Activated CD4-positive, alpha-beta T cell treated with anti-CD3 and anti-CD28 coated beads for 36 hours (primary cell): ENCODE data around the gene SEMA4C. TPM values are rescaled to one million over a fixed set of nuclear protein-coding genes. Genes with fewer than 3 reads are reported as not detected.

ENCODE experiments used
- ATAC-seq: fragments of 200-7000 bp; cut with Tn5 transposase; one replicate; pipeline ENCODE4 v1.10.0; 2021; ENCODE audit warnings: mild to moderate bottlenecking, moderate library complexity
- CTCF ChIA-PET: fragments of 350-600 bp; sonication (Branson Sonifier 250); formaldehyde crosslinking; loops from one replicate; lab custom pipeline; 2021; ENCODE audit warnings: antibody characterized with exemption; lab: Charles Lee
- POLR2A ChIA-PET: fragments of 350-600 bp; sonication (Branson Sonifier 250); formaldehyde crosslinking; loops from one replicate; lab custom pipeline; 2021; ENCODE audit warnings: antibody characterized with exemption, inconsistent platforms; lab: Charles Lee
- DNase-seq: peaks from one replicate; pipeline ENCODE4 v3.0.0-alpha.2; 2020
- H3K27ac Mint-ChIP-seq: one replicate; pipeline ENCODE4 v1.8.0; 2021; ENCODE audit warnings: mixed read lengths
- H3K27me3 Mint-ChIP-seq: one replicate; pipeline ENCODE4 v1.8.0; 2021; ENCODE audit warnings: mixed read lengths
- H3K36me3 Mint-ChIP-seq: one replicate; pipeline ENCODE4 v1.8.0; 2021; ENCODE audit warnings: low read depth, mixed read lengths
- H3K4me1 Mint-ChIP-seq: one replicate; pipeline ENCODE4 v1.8.0; 2021; ENCODE audit warnings: mixed read lengths
- H3K4me3 Mint-ChIP-seq: one replicate; pipeline ENCODE4 v1.8.0; 2021; ENCODE audit warnings: mild to moderate bottlenecking, moderate library complexity, mixed read lengths
- H3K9me3 Mint-ChIP-seq: one replicate; pipeline ENCODE4 v1.8.0; 2021; ENCODE audit warnings: low read depth, mixed read lengths
- intact Hi-C, 2 experiments: fragments of 100-400 bp; cut with DNase I in 1 of 2; cut with micrococcal nuclease in 1 of 2; formaldehyde crosslinking; loops; one replicate each; pipeline versions ENCODE4 v1.14.2 to v1.15.1; 2022 to 2024; cut with DNase I, micrococcal nuclease
- total RNA-seq, 2 experiments: library from RNA; stranded (reverse); gene quantifications; one replicate each; pipeline ENCODE4 v1.2.3, GENCODE V29; 2021

The SEMA4C gene
- total RNA-seq, 2 experiments from 2014 or later = 7.5 to 9.6 TPM

GRCh38 chr2:96825057-96825456 lies 44.8 kb downstream of the SEMA4C start:
- ATAC-seq (no peak), DNase-seq (no peak)
- Mint-ChIP-seq H3K4me1 (peaks cover 17% of the 10 kb centered on the region), H3K36me3 (peaks cover 22% of the 10 kb centered on the region), H3K4me3 (no peak overlapping the region), H3K9me3 (no peaks in the 10 kb centered on the region), H3K27me3 (no peaks in the 10 kb centered on the region), H3K27ac (no peak overlapping the region)
- intact Hi-C loops = no loop called here
- ChIA-PET CTCF (interaction anchor here (0.6 kb wide), 1 partner anchor 148 kb away, joined by 3 read pairs; no protein-coding TSS in a partner anchor), POLR2A (no interaction called here)

DNA sequence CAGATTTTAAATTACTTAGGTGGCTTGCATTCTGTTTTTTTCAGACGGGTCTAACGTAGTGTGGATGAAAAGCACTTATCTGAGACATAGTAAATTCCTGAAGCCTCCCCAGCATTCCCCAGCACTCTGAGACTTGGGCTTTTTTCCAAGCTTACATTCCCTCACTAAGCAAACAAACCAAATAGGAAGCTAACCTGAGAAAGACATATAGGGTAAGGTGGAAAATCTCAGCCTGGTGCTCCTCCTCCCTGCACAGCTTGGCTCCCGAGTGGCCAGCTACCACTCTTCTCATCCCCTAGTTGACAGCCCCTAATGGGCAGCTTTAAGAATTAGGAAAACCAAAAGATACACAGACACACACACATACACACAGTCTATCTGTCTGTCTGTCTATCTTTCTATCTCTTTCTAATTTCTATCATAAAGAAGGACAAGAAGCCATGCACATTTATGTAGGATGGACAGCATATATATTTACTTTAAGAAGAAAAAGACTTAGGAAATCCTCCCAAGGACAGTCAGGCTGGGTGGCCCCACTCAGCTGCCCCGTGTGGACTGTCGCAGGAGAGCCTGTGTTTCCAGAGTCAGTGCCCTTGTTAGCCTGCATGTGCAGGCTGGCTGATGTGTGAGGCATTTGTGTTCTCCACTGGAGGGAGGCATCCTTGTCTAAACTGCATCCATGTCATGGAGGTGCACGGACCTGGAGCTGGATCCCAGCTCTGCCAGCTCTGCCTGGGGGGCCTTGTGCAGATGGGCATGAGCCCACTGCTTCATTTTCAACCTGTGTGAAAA lies 45.6 kb downstream of the SEMA4C start:
- Mint-ChIP-seq H3K36me3 (peaks cover 22% of the 10 kb centered on the region), H3K9me3 (no peaks in the 10 kb centered on the region), H3K4me1 (peaks cover 25% of the 10 kb centered on the region), H3K27me3 (no peaks in the 10 kb centered on the region), H3K27ac (no peak overlapping the region), H3K4me3 (no peak overlapping the region)
- intact Hi-C loops = no loop called here
- ChIA-PET POLR2A (no interaction called here), CTCF (interaction anchor here (0.6 to 0.8 kb wide), 3 partner anchors 21 to 149 kb away, joined by 3 read pairs; no protein-coding TSS in a partner anchor)
- DNase-seq (no peak), ATAC-seq (no peak)

DNA sequence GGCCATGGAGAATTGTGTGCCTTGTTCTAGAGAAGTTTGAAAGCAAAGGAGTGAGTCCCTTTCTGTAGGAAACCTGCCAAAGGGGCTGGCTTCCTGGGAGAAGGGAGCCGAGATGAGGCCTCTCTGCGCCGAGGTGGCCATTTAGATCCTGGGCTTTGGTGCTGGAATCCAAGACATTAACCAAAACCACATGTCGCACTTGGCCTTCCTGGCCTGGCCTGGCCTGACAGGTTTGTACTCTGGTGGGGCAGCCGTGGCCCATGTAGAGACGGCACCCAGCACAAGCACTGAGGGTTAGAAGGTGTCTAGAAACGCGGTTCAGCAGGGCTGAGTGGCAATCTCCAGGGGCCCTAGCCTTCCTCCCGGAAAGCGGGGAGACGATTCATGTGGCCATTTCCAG lies 46.7 kb downstream of the SEMA4C start:
- Mint-ChIP-seq H3K4me1 (peaks cover 36% of the 10 kb centered on the region), H3K9me3 (no peaks in the 10 kb centered on the region), H3K4me3 (no peak overlapping the region), H3K36me3 (peaks cover 26% of the 10 kb centered on the region), H3K27ac (no peak overlapping the region), H3K27me3 (no peaks in the 10 kb centered on the region)
- intact Hi-C loops = no loop called here
- no peak for DNase-seq
- ChIA-PET CTCF (no interaction called here), POLR2A (no interaction called here)
- no peak for ATAC-seq

- intact Hi-C loops = no loop called here
- peaks cover 28% of the 10 kb centered on the region for H3K36me3 Mint-ChIP-seq
- no peaks in the 10 kb centered on the region for H3K9me3 Mint-ChIP-seq
- H3K4me3 Mint-ChIP-seq = no peak overlapping the region
- DNase-seq = no peak
- H3K4me1 Mint-ChIP-seq = peaks cover 40% of the 10 kb centered on the region
- ChIA-PET POLR2A (no interaction called here), CTCF (no interaction called here)
- no peaks in the 10 kb centered on the region for H3K27me3 Mint-ChIP-seq
- no peak for ATAC-seq
- H3K27ac Mint-ChIP-seq = no peak overlapping the region
Observed at GRCh38 chr2:96822786-96823185, 47.1 kb downstream of the SEMA4C start.

- CTCF ChIA-PET = interaction anchor here (0.6 to 1.2 kb wide), 4 partner anchors 18 to 40 kb away, joined by 3 to 5 read pairs (median 3); partner anchors contain the start of gene ANKRD39
- Mint-ChIP-seq H3K4me3 (no peak overlapping the region), H3K9me3 (no peaks in the 10 kb centered on the region), H3K27me3 (no peaks in the 10 kb centered on the region), H3K27ac (peak overlapping the region; percentile 20), H3K4me1 (peaks cover 44% of the 10 kb centered on the region), H3K36me3 (peaks cover 27% of the 10 kb centered on the region)
- ATAC-seq (no peak), DNase-seq (no peak)
- POLR2A ChIA-PET = no interaction called here
- intact Hi-C loops = no loop called here
Observed at GRCh38 chr2:96821113-96821675, 48.7 kb downstream of the SEMA4C start.

DNA sequence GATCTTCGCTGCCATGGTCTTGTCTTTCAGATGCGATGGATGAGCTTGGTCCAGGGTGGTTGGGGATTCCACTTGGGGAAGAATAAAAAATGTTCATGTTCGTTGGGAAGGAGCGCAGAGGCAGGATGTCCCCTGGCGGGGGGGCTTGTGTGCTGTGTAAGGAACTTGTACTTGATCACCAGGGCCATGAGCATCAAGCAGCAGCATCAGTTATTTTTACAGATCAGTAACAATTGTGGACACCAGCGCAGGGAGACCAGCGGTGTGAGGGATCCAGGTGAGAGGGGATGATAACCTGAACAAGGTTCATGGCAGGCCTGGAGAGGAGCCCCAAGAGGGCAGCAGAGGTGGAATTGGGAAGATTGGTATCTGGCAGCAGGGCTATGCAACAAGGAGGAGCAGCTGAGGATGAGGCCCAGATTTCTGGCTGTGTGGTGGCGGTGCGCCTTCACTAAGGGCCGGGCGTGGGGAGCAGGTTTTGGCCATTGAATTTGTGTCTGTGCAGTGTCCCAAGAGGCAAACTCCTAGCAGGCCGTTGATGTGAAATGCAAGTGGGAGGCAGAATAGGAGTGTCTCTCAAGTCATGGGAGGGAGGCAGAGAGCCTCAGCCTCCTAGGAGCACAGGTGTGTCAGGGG lies 49.9 kb downstream of the SEMA4C start:
- no peak for DNase-seq
- Mint-ChIP-seq H3K4me1 (peaks cover 49% of the 10 kb centered on the region), H3K27me3 (no peaks in the 10 kb centered on the region), H3K36me3 (peaks cover 21% of the 10 kb centered on the region), H3K9me3 (no peaks in the 10 kb centered on the region), H3K4me3 (no peak overlapping the region), H3K27ac (no peak overlapping the region)
- no peak for ATAC-seq
- CTCF ChIA-PET = interaction anchor here (0.6 to 0.7 kb wide), 3 partner anchors 14 to 127 kb away, joined by 3 to 4 read pairs (median 3); no protein-coding TSS in a partner anchor
- intact Hi-C loops = loop anchor here (5.0 kb wide), 4 partner anchors 58 to 828 kb away; partner anchors contain the start of genes ANKRD36C (in 1 of the 2), CNNM4 (in 1 of the 2) and KANSL3 (in 1 of the 2)
- POLR2A ChIA-PET = interaction anchor here (0.5 kb wide), 1 partner anchor 154 kb away, joined by 3 read pairs; no protein-coding TSS in a partner anchor

GRCh38 chr2:96819128-96819875 lies 50.6 kb downstream of the SEMA4C start:
- peaks cover 51% of the 10 kb centered on the region for H3K4me1 Mint-ChIP-seq
- H3K36me3 Mint-ChIP-seq = peaks cover 16% of the 10 kb centered on the region

GRCh38 chr2:96817882-96818281 lies 52.0 kb downstream of the SEMA4C start:
- POLR2A ChIA-PET = no interaction called here

More at GRCh38 chr2:96819128-96819875, 50.6 kb downstream of the SEMA4C start:
- ChIA-PET CTCF (interaction anchor here (0.7 kb wide), 1 partner anchor 128 kb away, joined by 3 read pairs; no protein-coding TSS in a partner anchor), POLR2A (no interaction called here)
- no peak overlapping the region for H3K4me3 Mint-ChIP-seq
- DNase-seq (no peak), ATAC-seq (no peak)
- H3K9me3 Mint-ChIP-seq = no peaks in the 10 kb centered on the region
- intact Hi-C loops = loop anchor here (5.0 kb wide), 4 partner anchors 57 to 827 kb away; partner anchors contain the start of genes ANKRD36C (in 1 of the 2), CNNM4 (in 1 of the 2) and KANSL3 (in 1 of the 2)
- H3K27me3 Mint-ChIP-seq = no peaks in the 10 kb centered on the region
- peak overlapping the region; percentile 14 for H3K27ac Mint-ChIP-seq

DNA sequence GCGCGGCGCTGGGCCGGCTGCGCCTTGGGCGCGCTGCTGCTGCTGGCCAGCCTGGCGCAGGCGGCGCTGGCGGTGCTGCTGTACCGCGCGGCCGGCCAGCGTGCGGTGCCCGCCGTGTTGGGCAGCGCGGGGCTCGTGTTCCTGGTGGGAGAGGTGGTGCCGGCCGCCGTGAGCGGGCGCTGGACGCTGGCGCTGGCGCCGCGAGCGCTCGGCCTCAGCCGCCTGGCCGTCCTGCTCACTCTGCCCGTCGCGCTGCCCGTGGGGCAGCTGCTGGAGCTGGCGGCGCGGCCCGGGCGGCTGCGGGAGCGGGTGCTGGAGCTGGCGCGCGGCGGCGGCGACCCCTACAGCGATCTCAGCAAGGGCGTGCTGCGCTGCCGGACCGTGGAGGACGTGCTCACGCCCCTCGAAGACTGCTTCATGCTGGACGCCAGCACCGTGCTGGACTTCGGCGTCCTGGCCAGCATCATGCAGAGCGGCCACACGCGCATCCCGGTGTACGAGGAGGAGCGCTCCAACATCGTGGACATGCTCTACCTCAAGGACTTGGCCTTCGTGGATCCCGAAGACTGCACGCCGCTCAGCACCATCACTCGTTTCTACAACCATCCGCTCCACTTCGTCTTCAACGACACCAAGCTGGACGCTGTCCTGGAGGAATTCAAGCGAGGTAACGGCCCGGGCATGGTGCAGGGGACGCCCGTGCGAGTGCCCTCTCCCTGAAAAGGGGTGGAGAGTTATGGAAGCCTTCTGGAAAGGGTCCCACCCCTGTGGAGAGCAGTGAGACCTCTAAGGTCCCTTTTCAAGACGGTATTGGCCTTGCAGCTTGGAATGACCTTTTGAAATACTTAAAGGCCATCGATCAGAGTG lies 52.8 kb downstream of the SEMA4C start:
- H3K27ac Mint-ChIP-seq = no peak overlapping the region
- peaks cover 51% of the 10 kb centered on the region for H3K4me1 Mint-ChIP-seq
- ATAC-seq = no peak
- H3K27me3 Mint-ChIP-seq = no peaks in the 10 kb centered on the region
- ChIA-PET CTCF (interaction anchor here (0.6 to 1.6 kb wide), 10 partner anchors 15 to 138 kb away, joined by 3 to 7 read pairs (median 4); partner anchors contain the start of genes ANKRD39 and CNNM4), POLR2A (interaction anchor here (0.8 to 1.7 kb wide), 3 partner anchors 17 to 54 kb away, joined by 3 to 5 read pairs (median 4); partner anchors contain the start of gene ANKRD39)
- no peaks in the 10 kb centered on the region for H3K9me3 Mint-ChIP-seq
- H3K4me3 Mint-ChIP-seq = peak overlapping the region; percentile 79
- no peak for DNase-seq
- intact Hi-C loops = loop anchor here (1.0 to 5.0 kb wide), 19 partner anchors 14 to 825 kb away; partner anchors contain the start of genes CNNM4 (in 2 of the 2), KANSL3 (in 2 of the 2), ANKRD36 (in 1 of the 2) and ANKRD36C (in 1 of the 2)
- H3K36me3 Mint-ChIP-seq = peaks cover 16% of the 10 kb centered on the region

More at GRCh38 chr2:96817882-96818281, 52.0 kb downstream of the SEMA4C start:
- Mint-ChIP-seq H3K27ac (peak overlapping the region; percentile 32), H3K9me3 (no peaks in the 10 kb centered on the region), H3K4me3 (peak overlapping the region; percentile 79), H3K4me1 (peaks cover 51% of the 10 kb centered on the region), H3K36me3 (peaks cover 16% of the 10 kb centered on the region), H3K27me3 (no peaks in the 10 kb centered on the region)
- CTCF ChIA-PET = interaction anchor here (1.4 kb wide), 1 partner anchor 137 kb away, joined by 3 read pairs; no protein-coding TSS in a partner anchor
- intact Hi-C loops = loop anchor here (2.0 to 5.0 kb wide), 8 partner anchors 15 to 826 kb away; partner anchors contain the start of genes ANKRD36C (in 1 of the 2), ARID5A (in 1 of the 2), CNNM4 (in 1 of the 2) and KANSL3 (in 1 of the 2)
- DNase-seq (no peak), ATAC-seq (no peak)
